ENCODE data around the gene DTX2.
"Not testable (repeated sequence)": the region's sequence is repeated elsewhere in the genome, so short reads cannot be mapped to it uniquely, and the experiment has no call there.

- not testable (repeated sequence) for TF ChIP-seq BHLHE40 (IDR thresholded peaks at IDR 0.05; ENCODE audit: low read depth, low read length); RAD21 (IDR thresholded peaks at IDR 0.05; ENCODE audit: low read length); FOS (IDR thresholded peaks at IDR 0.05; ENCODE audit: low read depth, low read length); CTCF (conservative IDR thresholded peaks at IDR 0.05; ENCODE audit: low read depth, low read length); RCOR1 (IDR thresholded peaks at IDR 0.05; ENCODE audit: insufficient replicate concordance, low read length); CEBPB (IDR thresholded peaks at IDR 0.05; ENCODE audit: low read depth, low read length); POLR2A (IDR thresholded peaks at IDR 0.05; ENCODE audit: low read depth, low read length); SMC3 (IDR thresholded peaks at IDR 0.05; ENCODE audit: low read depth, low read length); MAFK (IDR thresholded peaks at IDR 0.05; ENCODE audit: low read depth, low read length); MXI1 (IDR thresholded peaks at IDR 0.05; ENCODE audit: borderline replicate concordance, low read depth, low read length); CHD1 (IDR thresholded peaks at IDR 0.05; ENCODE audit: low read depth, low read length)
- TF ChIP-seq, protein P1, sequence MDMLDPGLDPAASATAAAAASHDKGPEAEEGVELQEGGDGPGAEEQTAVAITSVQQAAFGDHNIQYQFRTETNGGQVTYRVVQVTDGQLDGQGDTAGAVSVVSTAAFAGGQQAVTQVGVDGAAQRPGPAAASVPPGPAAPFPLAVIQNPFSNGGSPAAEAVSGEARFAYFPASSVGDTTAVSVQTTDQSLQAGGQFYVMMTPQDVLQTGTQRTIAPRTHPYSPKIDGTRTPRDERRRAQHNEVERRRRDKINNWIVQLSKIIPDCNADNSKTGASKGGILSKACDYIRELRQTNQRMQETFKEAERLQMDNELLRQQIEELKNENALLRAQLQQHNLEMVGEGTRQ (IDR thresholded peaks at IDR 0.05; ENCODE audit: low read depth, low read length): not testable (repeated sequence)
These were observed 868 bp downstream of the DTX2 start for GRCh38 chr7:76462271-76462882.

All from IMR-90 (cell line).